Central memory CD8-positive, alpha-beta T cell (primary cell): ENCODE data around the gene ZNF41.
A peak's percentile ranks its signal among the peaks of the same experiment; 100 is the strongest.

Experiments
- ATAC-seq: fragments of 150-1000 bp; cut with Tn5 transposase; replicated peaks from 2 replicates; pipeline ENCODE4 v1.10.0; 2022; ENCODE audit warnings: mild to moderate bottlenecking, moderate FRiP score, moderate number of reproducible peaks; ENCODE audit not compliant: poor library complexity, severe bottlenecking; ENCODE audit errors: extremely low read depth
- DNase-seq, 2 donors: peaks; one replicate each; pipeline ENCODE4 v3.0.0; 2021; ENCODE audit warnings: low spot score in 2 of 2
- H3K27ac Mint-ChIP-seq: one replicate; pipeline ENCODE4 v1.8.0; 2022; ENCODE audit warnings: low read depth, mild to moderate bottlenecking, moderate library complexity, mixed read lengths
- H3K27me3 Mint-ChIP-seq: one replicate; pipeline ENCODE4 v1.8.0; 2022; ENCODE audit warnings: mixed read lengths
- H3K36me3 Mint-ChIP-seq: one replicate; pipeline ENCODE4 v1.8.0; 2022; ENCODE audit warnings: mild to moderate bottlenecking, moderate library complexity, mixed read lengths; ENCODE audit not compliant: insufficient read depth
- H3K4me1 Mint-ChIP-seq: one replicate; pipeline ENCODE4 v1.8.0; 2022; ENCODE audit warnings: mixed read lengths
- H3K4me3 Mint-ChIP-seq: one replicate; pipeline ENCODE4 v1.8.0; 2022; ENCODE audit warnings: mild to moderate bottlenecking, moderate library complexity, mixed read lengths
- H3K9me3 Mint-ChIP-seq: one replicate; pipeline ENCODE4 v1.8.0; 2022; ENCODE audit warnings: mixed read lengths

The ZNF41 gene

GRCh38 chrX:47482065-47482511 lies 934 bp downstream of the ZNF41 start:
- H3K4me1 Mint-ChIP-seq, result peaks cover 28% of the 10 kb centered on the region
- peaks cover 7% of the 10 kb centered on the region for H3K36me3 Mint-ChIP-seq
- peak overlapping the region; percentile 72 for H3K27ac Mint-ChIP-seq
- no peaks in the 10 kb centered on the region for H3K27me3 Mint-ChIP-seq
- no peaks in the 10 kb centered on the region for H3K9me3 Mint-ChIP-seq
- peak overlapping the region; percentile 82 for H3K4me3 Mint-ChIP-seq
- peak; percentile 3 for ATAC-seq
- DNase-seq, result no peak

GRCh38 chrX:47481160-47481559 lies 1.9 kb downstream of the ZNF41 start:
- no peak for ATAC-seq
- no peak overlapping the region for H3K27ac Mint-ChIP-seq
- H3K27me3 Mint-ChIP-seq, result no peaks in the 10 kb centered on the region
- H3K4me3 Mint-ChIP-seq, result peak overlapping the region; percentile 82
- no peak for DNase-seq
- H3K4me1 Mint-ChIP-seq, result peaks cover 32% of the 10 kb centered on the region
- H3K9me3 Mint-ChIP-seq, result no peaks in the 10 kb centered on the region
- peaks cover 7% of the 10 kb centered on the region for H3K36me3 Mint-ChIP-seq

GRCh38 chrX:47480576-47480975 lies 2.4 kb downstream of the ZNF41 start:
- DNase-seq (no peak), ATAC-seq (no peak)
- Mint-ChIP-seq H3K27me3 (no peaks in the 10 kb centered on the region), H3K4me3 (peak overlapping the region; percentile 82), H3K36me3 (peaks cover 7% of the 10 kb centered on the region), H3K27ac (no peak overlapping the region), H3K4me1 (peaks cover 37% of the 10 kb centered on the region), H3K9me3 (no peaks in the 10 kb centered on the region)

- H3K27me3 Mint-ChIP-seq, result no peaks in the 10 kb centered on the region
- ATAC-seq (no peak), DNase-seq (no peak)
- H3K9me3 Mint-ChIP-seq, result no peaks in the 10 kb centered on the region
- peaks cover 25% of the 10 kb centered on the region for H3K4me1 Mint-ChIP-seq
- H3K4me3 Mint-ChIP-seq, result no peak overlapping the region
- no peak overlapping the region for H3K27ac Mint-ChIP-seq
- H3K36me3 Mint-ChIP-seq, result peaks cover 4% of the 10 kb centered on the region
Measured at GRCh38 chrX:47475476-47475875, 7.5 kb downstream of the ZNF41 start.

GRCh38 chrX:47467106-47467505 lies 15.9 kb downstream of the ZNF41 start:
- H3K36me3 Mint-ChIP-seq, result peaks cover 17% of the 10 kb centered on the region
- no peaks in the 10 kb centered on the region for H3K9me3 Mint-ChIP-seq
- H3K4me1 Mint-ChIP-seq, result peaks cover 26% of the 10 kb centered on the region
- DNase-seq (no peak), ATAC-seq (no peak)
- H3K4me3 Mint-ChIP-seq, result no peak overlapping the region
- no peaks in the 10 kb centered on the region for H3K27me3 Mint-ChIP-seq
- no peak overlapping the region for H3K27ac Mint-ChIP-seq

GRCh38 chrX:47460561-47460960 lies 22.5 kb downstream of the ZNF41 start:
- Mint-ChIP-seq H3K27ac (peak overlapping the region; percentile 48), H3K4me3 (no peak overlapping the region), H3K36me3 (peaks cover 21% of the 10 kb centered on the region), H3K4me1 (peaks cover 17% of the 10 kb centered on the region), H3K27me3 (no peaks in the 10 kb centered on the region), H3K9me3 (no peaks in the 10 kb centered on the region)
- ATAC-seq (no peak), DNase-seq (no peak)

GRCh38 chrX:47458528-47458927 lies 24.5 kb downstream of the ZNF41 start:
- no peaks in the 10 kb centered on the region for H3K27me3 Mint-ChIP-seq
- peak overlapping the region; percentile 80 for H3K27ac Mint-ChIP-seq
- ATAC-seq (peak; percentile 68), DNase-seq (peak in 1 of 2 donors; percentile 20)
- peak overlapping the region; percentile 38 for H3K4me3 Mint-ChIP-seq
- H3K36me3 Mint-ChIP-seq, result peaks cover 35% of the 10 kb centered on the region
- peaks cover 10% of the 10 kb centered on the region for H3K4me1 Mint-ChIP-seq
- no peaks in the 10 kb centered on the region for H3K9me3 Mint-ChIP-seq

GRCh38 chrX:47456080-47456479 lies 26.9 kb downstream of the ZNF41 start:
- Mint-ChIP-seq H3K4me3 (no peak overlapping the region), H3K27me3 (no peaks in the 10 kb centered on the region), H3K36me3 (peaks cover 41% of the 10 kb centered on the region), H3K9me3 (no peaks in the 10 kb centered on the region), H3K4me1 (peaks cover 6% of the 10 kb centered on the region), H3K27ac (peak overlapping the region; percentile 68)
- ATAC-seq, result no peak
- DNase-seq, result no peak

GRCh38 chrX:47452112-47452511 lies 30.9 kb downstream of the ZNF41 start:
- DNase-seq (no peak), ATAC-seq (no peak)
- Mint-ChIP-seq H3K36me3 (peaks cover 48% of the 10 kb centered on the region), H3K27ac (no peak overlapping the region), H3K4me1 (no peaks in the 10 kb centered on the region), H3K27me3 (no peaks in the 10 kb centered on the region), H3K4me3 (no peak overlapping the region), H3K9me3 (no peaks in the 10 kb centered on the region)

- H3K4me3 Mint-ChIP-seq, result no peak overlapping the region
- ATAC-seq (no peak), DNase-seq (no peak)
- no peaks in the 10 kb centered on the region for H3K27me3 Mint-ChIP-seq
- H3K27ac Mint-ChIP-seq, result no peak overlapping the region
- H3K36me3 Mint-ChIP-seq, result peaks cover 22% of the 10 kb centered on the region
- no peaks in the 10 kb centered on the region for H3K4me1 Mint-ChIP-seq
- no peaks in the 10 kb centered on the region for H3K9me3 Mint-ChIP-seq
Measured at GRCh38 chrX:47448165-47448806, 34.7 kb downstream of the ZNF41 start.

- H3K4me3 Mint-ChIP-seq, result no peak overlapping the region
- no peaks in the 10 kb centered on the region for H3K4me1 Mint-ChIP-seq
Measured at GRCh38 chrX:47447607-47448006, 35.4 kb downstream of the ZNF41 start.

GRCh38 chrX:47446971-47447370 lies 36.1 kb downstream of the ZNF41 start:
- Mint-ChIP-seq H3K9me3 (no peaks in the 10 kb centered on the region), H3K4me3 (no peak overlapping the region), H3K27ac (no peak overlapping the region), H3K27me3 (no peaks in the 10 kb centered on the region), H3K4me1 (no peaks in the 10 kb centered on the region), H3K36me3 (peaks cover 14% of the 10 kb centered on the region)
- no peak for DNase-seq
- no peak for ATAC-seq

More at GRCh38 chrX:47447607-47448006, 35.4 kb downstream of the ZNF41 start:
- no peak for ATAC-seq
- H3K9me3 Mint-ChIP-seq, result no peaks in the 10 kb centered on the region
- no peak overlapping the region for H3K27ac Mint-ChIP-seq
- H3K27me3 Mint-ChIP-seq, result no peaks in the 10 kb centered on the region
- peaks cover 17% of the 10 kb centered on the region for H3K36me3 Mint-ChIP-seq
- no peak for DNase-seq

- H3K4me3 Mint-ChIP-seq, result no peak overlapping the region
- no peaks in the 10 kb centered on the region for H3K27me3 Mint-ChIP-seq
- H3K9me3 Mint-ChIP-seq, result no peaks in the 10 kb centered on the region
- no peak for ATAC-seq
- DNase-seq, result no peak
- H3K27ac Mint-ChIP-seq, result no peak overlapping the region
- H3K36me3 Mint-ChIP-seq, result peaks cover 12% of the 10 kb centered on the region
- H3K4me1 Mint-ChIP-seq, result no peaks in the 10 kb centered on the region
Measured at GRCh38 chrX:47446431-47446830, 36.6 kb downstream of the ZNF41 start.
